HCT116 (cell line): ENCODE data around the gene TECPR1. TPM values are rescaled to one million over a fixed set of nuclear protein-coding genes. Genes with fewer than 3 reads are reported as not detected.

Source experiments
- ATAC-seq: fragments of 200-7000 bp; cut with Tn5 transposase; 2 replicates; pipeline ENCODE4 v1.9.1; 2020; ENCODE audit warnings: mild to moderate bottlenecking, moderate library complexity
- BruUV-seq: library from RNA; stranded (reverse); fragments of 400-500 nt; replicated peaks from 2 replicates; lab custom pipeline; 2021; lab: Mats Ljungman, UMichigan
- CTCF ChIA-PET: fragments of 300-600 bp; sonication (Branson Sonifier 250); formaldehyde crosslinking; loops from one replicate; lab custom pipeline; 2021; ENCODE audit warnings: antibody characterized with exemption; lab: Charles Lee
- POLR2A ChIA-PET: fragments of 300-600, 350-600 bp; sonication (Branson Sonifier 250); formaldehyde crosslinking; loops from one replicate; lab custom pipeline; 2021; ENCODE audit warnings: antibody characterized with exemption; lab: Charles Lee
- RAD21 ChIA-PET, 2 experiments: fragments of 300-600 bp; sonication (Branson Sonifier 250); formaldehyde crosslinking; loops; one replicate each; lab custom pipeline; 2023; ENCODE audit warnings: low total read pairs in 2 of 2; ENCODE audit not compliant: uncharacterized antibody in 2 of 2, unreplicated experiment in 2 of 2, low non-redundant PET in 1 of 2; lab: Charles Lee
- DNase-seq: peaks from one replicate; pipeline ENCODE4 v3.0.0-alpha.2; 2010; ENCODE audit warnings: low read depth, low spot score
- H2AFZ ChIP-seq: fragments of 200-600 bp; shearing (Covaris generic), sonication (generic); 2 replicates; pipeline ENCODE4 v1.6.1; 2017; ENCODE audit warnings: low read depth, mixed run types, mixed read lengths, antibody characterized with exemption, low read length; ENCODE audit not compliant: poor library complexity, severe bottlenecking
- H3K27ac ChIP-seq: 2 replicates; pipeline ENCODE4 v1.5.1; 2012; ENCODE audit warnings: low read depth, low read length
- H3K27me3 ChIP-seq: fragments of 200-600 bp; sonication (generic); 2 replicates; pipeline ENCODE4 v1.6.1; 2016; ENCODE audit warnings: mixed run types, low read length, mixed read lengths; ENCODE audit not compliant: insufficient read depth
- H3K36me3 ChIP-seq, 2 experiments: fragments of 200-500 bp in 1 of 2; fragments of 200-600 bp in 1 of 2; sonication (Bioruptor generic) in 1 of 2; sonication (generic) in 1 of 2; 2 replicates each; pipeline versions ENCODE4 v1.5.1 to v1.6.1; 2014 to 2016; ENCODE audit warnings: low read length in 2 of 2, inconsistent platforms in 1 of 2, mixed read lengths in 1 of 2, mixed run types in 1 of 2; ENCODE audit not compliant: insufficient read depth in 2 of 2, control insufficient read depth in 1 of 2
- H3K4me1 ChIP-seq, 2 experiments: fragments of 200-600 bp in 1 of 2; sonication (generic) in 1 of 2; 2 replicates each; pipeline versions ENCODE4 v1.5.1 to v1.6.1; 2012 to 2017; ENCODE audit warnings: low read length in 2 of 2, inconsistent platforms in 1 of 2, mild to moderate bottlenecking in 1 of 2, mixed read lengths in 1 of 2, mixed run types in 1 of 2, moderate library complexity in 1 of 2; ENCODE audit not compliant: insufficient read depth in 2 of 2, control insufficient read depth in 1 of 2
- H3K4me2 ChIP-seq: fragments of 200-600 bp; sonication (generic); 2 replicates; pipeline ENCODE4 v1.6.1; 2017; ENCODE audit warnings: mixed run types, low read length, mixed read lengths
- H3K4me3 ChIP-seq, 2 experiments: fragments of 200-600 bp in 1 of 2; sonication (generic) in 1 of 2; replicated peaks in 1 of 2; 2 replicates each; pipeline ENCODE4 v1.5.1; 2011 to 2016; ENCODE audit warnings: low read length in 2 of 2, control low read depth in 1 of 2, low read depth in 1 of 2, mild to moderate bottlenecking in 1 of 2, mixed read lengths in 1 of 2, mixed run types in 1 of 2
- H3K79me2 ChIP-seq: fragments of 200-600 bp; sonication (generic); 2 replicates; pipeline ENCODE4 v1.6.1; 2017; ENCODE audit warnings: mild to moderate bottlenecking, mixed run types, low read length, moderate library complexity, mixed read lengths; ENCODE audit not compliant: insufficient read depth
- H3K9ac ChIP-seq: fragments of 200-600 bp; sonication (generic); 2 replicates; pipeline ENCODE4 v1.6.1; 2016; ENCODE audit warnings: low read length, mixed read lengths
- H3K9me2 ChIP-seq: fragments of 200-600 bp; sonication (generic), shearing (Covaris generic); 2 replicates; pipeline ENCODE4 v1.6.1; 2017; ENCODE audit warnings: mixed run types, mild to moderate bottlenecking, moderate library complexity; ENCODE audit not compliant: insufficient read depth
- H3K9me3 ChIP-seq, 2 experiments: fragments of 200-500 bp in 1 of 2; fragments of 200-600 bp in 1 of 2; sonication (Bioruptor generic) in 1 of 2; sonication (generic) in 1 of 2; 2 replicates each; pipeline ENCODE4 v1.6.1; 2014 to 2017; ENCODE audit warnings: low read length in 2 of 2, mixed read lengths in 2 of 2, inconsistent platforms in 1 of 2, low read depth in 1 of 2, mild to moderate bottlenecking in 1 of 2, mixed run types in 1 of 2, moderate library complexity in 1 of 2; ENCODE audit not compliant: control insufficient read depth in 1 of 2, insufficient read depth in 1 of 2
- H4K20me1 ChIP-seq: fragments of 200-600 bp; sonication (generic), shearing (Covaris generic); 2 replicates; pipeline ENCODE4 v1.6.1; 2017; ENCODE audit warnings: mixed run types, mild to moderate bottlenecking, moderate library complexity; ENCODE audit not compliant: insufficient read depth
- EGR1 ChIP-seq: IDR thresholded peaks from 2 replicates; pipeline ENCODE4 v1.6.1; 2012; ENCODE audit warnings: low read depth
- POLR2A ChIP-seq: IDR thresholded peaks from 2 replicates; pipeline ENCODE4 v1.7.0; 2011; ENCODE audit warnings: borderline replicate concordance; ENCODE audit not compliant: insufficient read depth, insufficient read length; ENCODE audit errors: extremely low read depth
- ZFX ChIP-seq: fragments of 450-650 bp; IDR thresholded peaks from 2 replicates; pipeline ENCODE4 v1.6.1; 2017
- intact Hi-C: fragments of 100-400 bp; cut with micrococcal nuclease; formaldehyde crosslinking; loops from 2 replicates; pipeline ENCODE4 v1.10.0; 2022
- total RNA-seq: library from RNA; stranded (reverse); gene quantifications from one replicate; pipeline ENCODE4 v1.2.1, GENCODE V29; 2021; ENCODE audit not compliant: unreplicated experiment
- TF ChIP-seq, protein P1 (sequence below): IDR thresholded peaks from 2 replicates; pipeline ENCODE4 v1.6.1; 2012; ENCODE audit warnings: low read depth
- TF ChIP-seq, protein P2 (sequence below): IDR thresholded peaks from 2 replicates; pipeline ENCODE4 v1.6.1; 2012

TECPR1 gene
- total RNA-seq, 1 experiment from 2014 or later = 19.9 TPM

DNA sequence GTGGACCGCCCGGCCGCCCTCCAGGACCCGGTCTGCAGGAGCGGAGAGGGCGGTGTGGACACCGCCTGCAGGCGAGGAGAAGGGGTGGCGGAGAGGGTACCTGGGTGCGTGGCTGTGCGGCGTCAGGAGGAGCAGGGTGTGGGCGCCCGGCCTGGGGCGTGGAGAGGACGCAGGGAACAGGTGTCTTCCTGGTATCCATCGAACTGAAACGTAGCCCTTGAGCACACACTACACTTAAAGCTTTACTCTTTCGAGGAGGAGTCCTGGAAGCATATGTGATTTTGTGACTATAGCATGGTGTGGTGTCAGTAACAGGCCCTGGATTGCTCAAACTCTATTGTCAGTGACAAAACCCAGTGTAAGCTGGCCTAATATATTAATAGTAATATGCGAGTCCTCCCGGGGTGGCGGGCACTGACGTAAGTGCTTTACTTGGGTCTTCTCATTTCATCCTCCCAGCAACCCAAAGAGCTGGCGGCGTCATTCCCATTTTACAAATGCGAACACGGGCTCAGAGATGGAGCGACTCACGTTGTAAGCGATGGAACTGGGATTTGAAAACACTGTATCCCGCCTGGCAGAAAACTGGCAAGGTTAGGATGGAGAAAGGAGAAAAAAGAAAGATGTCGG is 508 bp upstream of the TECPR1 start:
- TF ChIP-seq POLR2A (peak; percentile 11), EGR1 (no peak), ZFX (peak; percentile 54; the same call in 1 of the 2 replicates)
- TF ChIP-seq, protein P1, sequence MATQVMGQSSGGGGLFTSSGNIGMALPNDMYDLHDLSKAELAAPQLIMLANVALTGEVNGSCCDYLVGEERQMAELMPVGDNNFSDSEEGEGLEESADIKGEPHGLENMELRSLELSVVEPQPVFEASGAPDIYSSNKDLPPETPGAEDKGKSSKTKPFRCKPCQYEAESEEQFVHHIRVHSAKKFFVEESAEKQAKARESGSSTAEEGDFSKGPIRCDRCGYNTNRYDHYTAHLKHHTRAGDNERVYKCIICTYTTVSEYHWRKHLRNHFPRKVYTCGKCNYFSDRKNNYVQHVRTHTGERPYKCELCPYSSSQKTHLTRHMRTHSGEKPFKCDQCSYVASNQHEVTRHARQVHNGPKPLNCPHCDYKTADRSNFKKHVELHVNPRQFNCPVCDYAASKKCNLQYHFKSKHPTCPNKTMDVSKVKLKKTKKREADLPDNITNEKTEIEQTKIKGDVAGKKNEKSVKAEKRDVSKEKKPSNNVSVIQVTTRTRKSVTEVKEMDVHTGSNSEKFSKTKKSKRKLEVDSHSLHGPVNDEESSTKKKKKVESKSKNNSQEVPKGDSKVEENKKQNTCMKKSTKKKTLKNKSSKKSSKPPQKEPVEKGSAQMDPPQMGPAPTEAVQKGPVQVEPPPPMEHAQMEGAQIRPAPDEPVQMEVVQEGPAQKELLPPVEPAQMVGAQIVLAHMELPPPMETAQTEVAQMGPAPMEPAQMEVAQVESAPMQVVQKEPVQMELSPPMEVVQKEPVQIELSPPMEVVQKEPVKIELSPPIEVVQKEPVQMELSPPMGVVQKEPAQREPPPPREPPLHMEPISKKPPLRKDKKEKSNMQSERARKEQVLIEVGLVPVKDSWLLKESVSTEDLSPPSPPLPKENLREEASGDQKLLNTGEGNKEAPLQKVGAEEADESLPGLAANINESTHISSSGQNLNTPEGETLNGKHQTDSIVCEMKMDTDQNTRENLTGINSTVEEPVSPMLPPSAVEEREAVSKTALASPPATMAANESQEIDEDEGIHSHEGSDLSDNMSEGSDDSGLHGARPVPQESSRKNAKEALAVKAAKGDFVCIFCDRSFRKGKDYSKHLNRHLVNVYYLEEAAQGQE = no peak
- TF ChIP-seq, protein P2, sequence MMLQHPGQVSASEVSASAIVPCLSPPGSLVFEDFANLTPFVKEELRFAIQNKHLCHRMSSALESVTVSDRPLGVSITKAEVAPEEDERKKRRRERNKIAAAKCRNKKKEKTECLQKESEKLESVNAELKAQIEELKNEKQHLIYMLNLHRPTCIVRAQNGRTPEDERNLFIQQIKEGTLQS = no peak
- TF ChIP-seq, all 23 proteins: peak for 2
- Histone ChIP-seq H3K79me2 (peaks cover 31% of the 10 kb centered on the region), H3K4me2 (peak overlapping the region; percentile 99), H4K20me1 (no peaks in the 10 kb centered on the region), H3K27ac (peak overlapping the region; percentile 70), H3K4me3 (peak overlapping the region; percentile 89 to 96), H3K27me3 (no peaks in the 10 kb centered on the region), H3K36me3 (no peaks in the 10 kb centered on the region), H3K9me3 (no peaks in the 10 kb centered on the region), H2AFZ (no peak overlapping the region), H3K9me2 (no peaks in the 10 kb centered on the region), H3K4me1 (peaks cover 14 to 22% of the 10 kb centered on the region in 2 experiments), H3K9ac (peak overlapping the region; percentile 83)
- CTCF ChIA-PET = interaction anchor here (1.3 kb wide), 1 partner anchor 15 kb away, joined by 3 read pairs; no protein-coding TSS in a partner anchor
- DNase-seq (no peak), ATAC-seq (peak; percentile 49)
- POLR2A ChIA-PET = no interaction called here
- RAD21 ChIA-PET = no interaction called here
- intact Hi-C loops = no loop called here
- BruUV-seq = TSS peak; percentile 73
